ENCODE data around the gene NRG3. TPM values are rescaled to one million over a fixed set of nuclear protein-coding genes. Genes with fewer than 3 reads are reported as not detected.

Gene NRG3
- total and polyA plus RNA-seq, 3 donors from 2014 or later = 2.7 to 3.9 (median 2.7) TPM

DNA sequence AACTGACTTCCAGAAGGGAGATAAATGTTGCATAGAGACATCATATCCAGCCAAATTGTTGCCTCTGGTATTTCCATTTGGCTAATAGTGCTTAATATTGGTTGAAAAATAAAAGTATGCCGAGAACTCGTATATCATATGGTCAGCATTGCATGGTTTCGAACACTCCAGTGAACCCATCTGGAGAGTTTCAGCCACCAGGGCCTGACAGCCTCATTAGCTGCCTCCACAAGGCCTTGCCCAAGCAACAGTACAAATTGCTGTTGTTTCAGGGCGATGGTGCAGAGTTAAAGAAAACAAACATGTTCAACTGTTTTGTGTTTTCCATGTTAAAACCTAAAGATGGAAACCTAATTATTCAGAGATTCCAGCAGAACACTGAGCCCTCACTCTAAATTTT, 28.5 kb downstream of the NRG3 start:
- TF ChIP-seq, protein P1, sequence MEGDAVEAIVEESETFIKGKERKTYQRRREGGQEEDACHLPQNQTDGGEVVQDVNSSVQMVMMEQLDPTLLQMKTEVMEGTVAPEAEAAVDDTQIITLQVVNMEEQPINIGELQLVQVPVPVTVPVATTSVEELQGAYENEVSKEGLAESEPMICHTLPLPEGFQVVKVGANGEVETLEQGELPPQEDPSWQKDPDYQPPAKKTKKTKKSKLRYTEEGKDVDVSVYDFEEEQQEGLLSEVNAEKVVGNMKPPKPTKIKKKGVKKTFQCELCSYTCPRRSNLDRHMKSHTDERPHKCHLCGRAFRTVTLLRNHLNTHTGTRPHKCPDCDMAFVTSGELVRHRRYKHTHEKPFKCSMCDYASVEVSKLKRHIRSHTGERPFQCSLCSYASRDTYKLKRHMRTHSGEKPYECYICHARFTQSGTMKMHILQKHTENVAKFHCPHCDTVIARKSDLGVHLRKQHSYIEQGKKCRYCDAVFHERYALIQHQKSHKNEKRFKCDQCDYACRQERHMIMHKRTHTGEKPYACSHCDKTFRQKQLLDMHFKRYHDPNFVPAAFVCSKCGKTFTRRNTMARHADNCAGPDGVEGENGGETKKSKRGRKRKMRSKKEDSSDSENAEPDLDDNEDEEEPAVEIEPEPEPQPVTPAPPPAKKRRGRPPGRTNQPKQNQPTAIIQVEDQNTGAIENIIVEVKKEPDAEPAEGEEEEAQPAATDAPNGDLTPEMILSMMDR (IDR thresholded peaks at IDR 0.05) = no peak
- no peak for TF ChIP-seq POLR2A (IDR thresholded peaks at IDR 0.05)
- H3K27ac ChIP-seq = no peak overlapping the region
- H3K9me3 ChIP-seq = no peaks in the 10 kb centered on the region
- no peaks in the 10 kb centered on the region for H3K4me1 ChIP-seq
- 79 to 81% methylated on average over 4 of the region's 4 CpGs for WGBS, 2 donors
- H3K36me3 ChIP-seq (ENCODE audit: low read depth, missing control alignments) = no peaks in the 10 kb centered on the region
- intact Hi-C loops (cut with DNase I; ENCODE audit: low total_unique reads) = no loop called here
- H3K27me3 ChIP-seq = no peaks in the 10 kb centered on the region
- H3K4me3 ChIP-seq = no peak overlapping the region
- no peak for DNase-seq

DNA sequence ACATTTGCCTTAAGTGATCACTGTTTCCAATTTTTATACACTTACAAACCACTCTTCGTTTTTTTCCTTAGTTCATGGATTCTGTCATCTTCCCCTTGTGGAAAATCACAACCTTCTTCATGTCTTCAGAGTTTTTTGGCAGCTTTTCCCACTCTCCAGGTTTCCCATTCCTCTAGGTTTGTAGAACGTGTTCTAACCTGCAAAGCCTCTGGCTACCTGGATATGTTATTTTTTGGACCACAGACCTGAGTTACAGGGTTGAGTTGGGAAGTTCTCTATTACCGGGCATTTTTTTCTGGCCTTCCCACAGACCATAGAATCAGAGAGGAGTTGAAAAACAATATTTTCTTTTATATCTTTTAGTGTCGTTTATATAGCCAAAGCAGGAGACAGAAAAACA, 30.2 kb downstream of the NRG3 start:
- intact Hi-C loops (cut with DNase I; ENCODE audit: low total_unique reads) = no loop called here
- H3K4me1 ChIP-seq = no peaks in the 10 kb centered on the region
- TF ChIP-seq, protein P1 (IDR thresholded peaks at IDR 0.05) = no peak
- TF ChIP-seq POLR2A (IDR thresholded peaks at IDR 0.05) = no peak
- H3K27ac ChIP-seq = no peak overlapping the region
- H3K27me3 ChIP-seq = no peaks in the 10 kb centered on the region
- WGBS, 2 donors = 83 to 87% methylated on average over 4 of the region's 4 CpGs
- no peak overlapping the region for H3K4me3 ChIP-seq
- no peaks in the 10 kb centered on the region for H3K9me3 ChIP-seq
- H3K36me3 ChIP-seq (ENCODE audit: low read depth, missing control alignments) = no peaks in the 10 kb centered on the region
- no peak for DNase-seq

DNA sequence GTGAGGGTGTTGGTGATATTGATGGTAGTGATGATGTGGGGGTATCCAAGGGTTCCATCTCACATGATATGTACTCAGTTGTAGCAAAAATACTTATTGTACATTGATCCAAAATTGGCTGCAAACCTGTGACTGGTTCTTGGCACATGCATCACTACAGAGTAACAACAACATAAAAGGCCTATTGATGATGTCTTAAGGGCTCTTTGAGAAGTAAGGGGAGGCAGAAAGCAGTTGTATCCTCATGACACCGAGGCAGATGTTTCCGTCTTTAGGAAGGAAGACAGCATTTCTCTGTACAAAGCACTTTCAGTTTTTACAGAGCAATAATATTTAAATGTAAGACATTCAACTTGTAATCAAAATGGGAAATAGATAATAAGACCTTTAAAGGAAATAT, 34.5 kb downstream of the NRG3 start:
- intact Hi-C loops (cut with DNase I; ENCODE audit: low total_unique reads) = no loop called here
- DNase-seq = no peak
- TF ChIP-seq, protein P1 (IDR thresholded peaks at IDR 0.05) = no peak
- TF ChIP-seq POLR2A (IDR thresholded peaks at IDR 0.05) = no peak

DNA sequence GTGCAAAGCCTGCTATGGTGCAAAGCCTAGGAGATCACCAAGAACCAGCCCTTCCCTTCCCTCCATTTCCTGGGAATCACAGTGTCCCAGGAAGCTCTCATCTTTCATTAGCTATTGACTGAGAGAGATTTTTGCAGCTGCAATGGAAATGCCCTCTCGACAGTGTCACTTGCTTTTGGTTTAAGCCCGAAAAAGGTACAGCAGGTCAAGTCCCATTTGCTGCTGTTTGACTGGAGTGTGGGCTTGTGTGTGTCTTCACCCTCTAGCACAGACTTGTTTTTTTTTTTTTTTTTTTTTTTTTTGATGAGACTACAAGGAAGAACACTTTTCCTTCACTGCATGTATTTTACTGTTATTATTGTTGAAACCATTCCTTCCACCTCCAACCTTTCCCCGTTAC, 36.3 kb downstream of the NRG3 start:
- no peak overlapping the region for H3K4me3 ChIP-seq
- no peak for DNase-seq
- no peak overlapping the region for H3K27ac ChIP-seq
- no peaks in the 10 kb centered on the region for H3K36me3 ChIP-seq (ENCODE audit: low read depth, missing control alignments)
- no peaks in the 10 kb centered on the region for H3K9me3 ChIP-seq
- TF ChIP-seq, protein P1 (IDR thresholded peaks at IDR 0.05) = no peak
- no peak for TF ChIP-seq POLR2A (IDR thresholded peaks at IDR 0.05)
- H3K27me3 ChIP-seq = no peaks in the 10 kb centered on the region
- 84 to 87% methylated on average over 3 of the region's 3 CpGs for WGBS, 2 donors
- H3K4me1 ChIP-seq = no peaks in the 10 kb centered on the region
- intact Hi-C loops (cut with DNase I; ENCODE audit: low total_unique reads) = no loop called here

More for the DNA sequence above, 34.5 kb downstream of the NRG3 start:
- no peaks in the 10 kb centered on the region for H3K4me1 ChIP-seq
- H3K27me3 ChIP-seq = no peaks in the 10 kb centered on the region
- 90 to 92% methylated on average over 2 of the region's 2 CpGs for WGBS, 2 donors
- H3K4me3 ChIP-seq = no peak overlapping the region
- no peak overlapping the region for H3K27ac ChIP-seq
- no peaks in the 10 kb centered on the region for H3K9me3 ChIP-seq
- H3K36me3 ChIP-seq (ENCODE audit: low read depth, missing control alignments) = no peaks in the 10 kb centered on the region

DNA sequence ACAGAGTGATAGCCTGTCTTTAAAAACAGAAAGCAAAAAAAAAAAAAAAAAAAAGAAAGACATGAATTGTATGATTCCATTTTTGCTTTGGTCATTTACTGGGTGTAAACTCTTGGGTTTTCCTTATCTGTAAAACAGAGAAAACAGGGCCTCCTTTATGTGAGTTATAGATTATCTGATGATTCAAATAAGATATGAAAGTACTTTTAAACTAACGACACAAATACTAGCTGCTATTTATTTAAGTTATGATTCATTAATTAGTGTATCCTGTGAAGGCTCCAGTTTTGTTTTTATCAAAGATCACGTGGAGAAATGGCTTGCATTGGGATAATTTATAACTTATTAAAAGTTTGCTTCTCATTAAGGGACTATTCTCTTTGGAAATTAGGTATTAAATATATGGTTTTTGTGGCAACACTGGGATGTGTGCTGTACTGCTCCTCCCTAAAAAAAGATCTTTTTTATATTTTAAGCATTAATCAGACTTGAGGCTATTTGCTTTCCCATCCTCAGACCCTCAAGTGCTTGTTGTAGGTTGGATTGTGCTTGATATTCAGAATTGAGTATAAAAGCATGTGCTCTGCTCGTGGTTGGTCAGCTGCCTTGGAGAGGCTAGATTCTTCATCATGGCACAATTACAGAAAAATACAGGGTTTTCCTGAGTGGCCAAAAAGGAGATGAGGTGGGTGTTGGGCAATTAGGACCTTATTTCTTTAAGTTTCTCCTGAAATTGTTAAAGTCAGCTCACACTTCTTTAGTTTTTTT, 39.9 kb downstream of the NRG3 start:
- Histone ChIP-seq H3K4me1 (no peaks in the 10 kb centered on the region), H3K4me3 (no peak overlapping the region), H3K27me3 (no peaks in the 10 kb centered on the region), H3K27ac (no peak overlapping the region), H3K9me3 (no peaks in the 10 kb centered on the region), H3K36me3 (ENCODE audit: low read depth, missing control alignments) (no peaks in the 10 kb centered on the region)
- no peak for DNase-seq
- TF ChIP-seq, protein P1 (IDR thresholded peaks at IDR 0.05) = no peak
- TF ChIP-seq POLR2A (IDR thresholded peaks at IDR 0.05) = no peak
- 58% methylated on average over 3 of the region's 3 CpGs for WGBS, 2 donors
- intact Hi-C loops (cut with DNase I; ENCODE audit: low total_unique reads) = no loop called here

All from testis (tissue), 3 donors.